Sciatic nerve (tissue), 2 donors: ENCODE measurements around the gene TRPM4. TPM values are rescaled to one million over a fixed set of nuclear protein-coding genes. Genes with fewer than 3 reads are reported as not detected.
"Not testable (repeated sequence)": the region's sequence is repeated elsewhere in the genome, so short reads cannot be mapped to it uniquely, and the experiment has no call there.

Experiments
- ATAC-seq: fragments of 200-7000 bp; cut with Tn5 transposase; one replicate; pipeline ENCODE4 v1.9.1; 2020; ENCODE audit warnings: mild to moderate bottlenecking, moderate library complexity
- DNase-seq: peaks from one replicate; pipeline ENCODE4 v3.0.0-alpha.2; 2020; ENCODE audit warnings: low spot score
- intact Hi-C: fragments of 100-400 bp; cut with DNase I; formaldehyde crosslinking; loops from one replicate; pipeline ENCODE4 v1.14.2; 2022
- total RNA-seq: library from RNA; stranded (reverse); fragmentation: NEBNext Ultra II Directional; extraction: Animal tissue kit (Norgen Biotek cat#: 25700); gene quantifications from one replicate; pipeline ENCODE4 v1.2.1, GENCODE V29; 2021
- donor health status: DM: no; HTN: no; CAD: no.
- donor health status: DM: no; HTN: no; CAD: no.

The TRPM4 gene
- total RNA-seq, 1 donor from 2014 or later, result 32.5 TPM

GRCh38 chr19:49125025-49125731, 32.4 kb upstream of the TRPM4 start:
- DNase-seq, result no peak
- no peak for ATAC-seq
- intact Hi-C loops, result no loop called here

GRCh38 chr19:49126575-49126974, 31.0 kb upstream of the TRPM4 start:
- no peak for ATAC-seq
- intact Hi-C loops, result no loop called here

GRCh38 chr19:49127225-49127624, 30.4 kb upstream of the TRPM4 start:
- DNase-seq, ATAC-seq, intact Hi-C loops: not testable (repeated sequence)

More at GRCh38 chr19:49126575-49126974, 31.0 kb upstream of the TRPM4 start:
- DNase-seq, result no peak

GRCh38 chr19:49127674-49128544, 29.7 kb upstream of the TRPM4 start:
- peak; percentile 98 for DNase-seq
- intact Hi-C loops, result no loop called here
- ATAC-seq, result peak; percentile 98

GRCh38 chr19:49128545-49129237, 28.9 kb upstream of the TRPM4 start:
- DNase-seq (no peak), ATAC-seq (no peak)
- intact Hi-C loops, result no loop called here

- intact Hi-C loops, result no loop called here
- DNase-seq, result peak; percentile 62
- ATAC-seq, result no peak
These were observed 28.4 kb upstream of the TRPM4 start for GRCh38 chr19:49129238-49129583.

GRCh38 chr19:49130325-49130724, 27.3 kb upstream of the TRPM4 start:
- intact Hi-C loops, result no loop called here
- ATAC-seq, result no peak
- no peak for DNase-seq

- peak; percentile 20 for ATAC-seq
- intact Hi-C loops, result no loop called here
- DNase-seq, result peak; percentile 69
These were observed 24.5 kb upstream of the TRPM4 start for GRCh38 chr19:49132974-49133609.

- ATAC-seq (peak; percentile 79), DNase-seq (peak; percentile 78)
- intact Hi-C loops, result no loop called here
These were observed 23.8 kb upstream of the TRPM4 start for GRCh38 chr19:49133621-49134454.

- intact Hi-C loops, result no loop called here
- ATAC-seq (no peak), DNase-seq (no peak)
These were observed 21.9 kb upstream of the TRPM4 start for GRCh38 chr19:49135686-49136085.

- intact Hi-C loops, result no loop called here
- ATAC-seq (peak; percentile 19), DNase-seq (no peak)
These were observed 20.8 kb upstream of the TRPM4 start for GRCh38 chr19:49136771-49137171.

GRCh38 chr19:49140951-49141350, 16.6 kb upstream of the TRPM4 start:
- ATAC-seq (no peak), DNase-seq (no peak)
- intact Hi-C loops, result loop anchor here (10.0 kb wide), 1 partner anchor 56 kb away; the partner anchor contains the start of gene SNRNP70

- intact Hi-C loops, result loop anchor here (10.0 kb wide), 1 partner anchor 57 kb away; the partner anchor contains the start of gene SNRNP70
- ATAC-seq (no peak), DNase-seq (no peak)
These were observed 16.2 kb upstream of the TRPM4 start for GRCh38 chr19:49141352-49141751.

- peak; percentile 89 for DNase-seq
- intact Hi-C loops, result loop anchor here (10.0 kb wide), 1 partner anchor 58 kb away; the partner anchor contains the start of gene SNRNP70
- peak; percentile 95 for ATAC-seq
These were observed 14.7 kb upstream of the TRPM4 start for GRCh38 chr19:49142866-49143335.

GRCh38 chr19:49145573-49146407, 11.8 kb upstream of the TRPM4 start:
- DNase-seq, result peak; percentile 84
- intact Hi-C loops, result loop anchor here (10.0 kb wide), 1 partner anchor 61 kb away; the partner anchor contains the start of gene SNRNP70
- ATAC-seq, result peak; percentile 25

- not testable (repeated sequence) for ATAC-seq, DNase-seq
- intact Hi-C loops, result loop anchor here (10.0 kb wide), 1 partner anchor 62 kb away; the partner anchor contains the start of gene SNRNP70
These were observed 11.2 kb upstream of the TRPM4 start for GRCh38 chr19:49146408-49146770.
